ENCODE results near the gene HNRNPAB.

Gene HNRNPAB

GRCh38 chr5:178163772-178164735 lies 40.3 kb upstream of the HNRNPAB start:
- peak overlapping the region; percentile 97 for H2AFZ ChIP-seq (ENCODE audit: low read depth, low read length)
- H3K4me1 ChIP-seq (ENCODE audit: low read length) = peaks cover 19% of the 10 kb centered on the region
- H4K20me1 ChIP-seq (ENCODE audit: insufficient read depth, low read length) = no peaks in the 10 kb centered on the region
- peaks cover 7% of the 10 kb centered on the region; the same call in 1 of the 2 replicates for H3K27me3 ChIP-seq (ENCODE audit: low read depth, low read length)
- H3K27ac ChIP-seq (ENCODE audit: low read length) = no peak overlapping the region
- peak overlapping the region; percentile 92 for H3K4me2 ChIP-seq (ENCODE audit: low read length)
- H3K36me3 ChIP-seq (replicated peaks; ENCODE audit: low read depth, low read length) = no peaks in the 10 kb centered on the region
- TF ChIP-seq EZH2phosphoT487 (IDR thresholded peaks at IDR 0.05; ENCODE audit: low read depth) = no peak
- TF ChIP-seq CTCF (IDR thresholded peaks at IDR 0.05; ENCODE audit: low read depth, low read length) = peak; percentile 90
- H3K79me2 ChIP-seq (ENCODE audit: low read length) = no peaks in the 10 kb centered on the region
- H3K9me3 ChIP-seq (ENCODE audit: insufficient read depth, low read length) = no peaks in the 10 kb centered on the region
- peak overlapping the region; percentile 59 for H3K9ac ChIP-seq (ENCODE audit: low read length)
- H3K4me3 ChIP-seq (ENCODE audit: low read length) = peak overlapping the region; percentile 78

GRCh38 chr5:178165581-178165980 lies 38.8 kb upstream of the HNRNPAB start:
- H3K27me3 ChIP-seq (ENCODE audit: low read depth, low read length) = peaks cover 7% of the 10 kb centered on the region; the same call in 1 of the 2 replicates
- H3K4me1 ChIP-seq (ENCODE audit: low read length) = peaks cover 13% of the 10 kb centered on the region
- H3K79me2 ChIP-seq (ENCODE audit: low read length) = no peaks in the 10 kb centered on the region
- H3K27ac ChIP-seq (ENCODE audit: low read length) = no peak overlapping the region
- H3K9me3 ChIP-seq (ENCODE audit: insufficient read depth, low read length) = no peaks in the 10 kb centered on the region
- no peak overlapping the region for H3K9ac ChIP-seq (ENCODE audit: low read length)
- H2AFZ ChIP-seq (ENCODE audit: low read depth, low read length) = no peak overlapping the region
- H3K36me3 ChIP-seq (replicated peaks; ENCODE audit: low read depth, low read length) = no peaks in the 10 kb centered on the region
- H4K20me1 ChIP-seq (ENCODE audit: insufficient read depth, low read length) = no peaks in the 10 kb centered on the region
- no peak overlapping the region for H3K4me2 ChIP-seq (ENCODE audit: low read length)
- no peak overlapping the region for H3K4me3 ChIP-seq (ENCODE audit: low read length)
- TF ChIP-seq EZH2phosphoT487 (IDR thresholded peaks at IDR 0.05; ENCODE audit: low read depth) (no peak), CTCF (IDR thresholded peaks at IDR 0.05; ENCODE audit: low read depth, low read length) (no peak)

- H3K9me3 ChIP-seq (ENCODE audit: insufficient read depth, low read length) = no peaks in the 10 kb centered on the region
- TF ChIP-seq EZH2phosphoT487 (IDR thresholded peaks at IDR 0.05; ENCODE audit: low read depth) = no peak
- no peak for TF ChIP-seq CTCF (IDR thresholded peaks at IDR 0.05; ENCODE audit: low read depth, low read length)
- no peaks in the 10 kb centered on the region for H3K79me2 ChIP-seq (ENCODE audit: low read length)
- H3K27ac ChIP-seq (ENCODE audit: low read length) = no peak overlapping the region
- no peak overlapping the region for H2AFZ ChIP-seq (ENCODE audit: low read depth, low read length)
- H4K20me1 ChIP-seq (ENCODE audit: insufficient read depth, low read length) = no peaks in the 10 kb centered on the region
- H3K4me3 ChIP-seq (ENCODE audit: low read length) = no peak overlapping the region
- no peak overlapping the region for H3K9ac ChIP-seq (ENCODE audit: low read length)
- H3K4me1 ChIP-seq (ENCODE audit: low read length) = peaks cover 3% of the 10 kb centered on the region; the same call in 1 of the 2 replicates
- H3K36me3 ChIP-seq (replicated peaks; ENCODE audit: low read depth, low read length) = no peaks in the 10 kb centered on the region
- no peak overlapping the region for H3K4me2 ChIP-seq (ENCODE audit: low read length)
- no peaks in the 10 kb centered on the region for H3K27me3 ChIP-seq (ENCODE audit: low read depth, low read length)
Observed at GRCh38 chr5:178170455-178170854, 33.9 kb upstream of the HNRNPAB start.

GRCh38 chr5:178174456-178174855 lies 29.9 kb upstream of the HNRNPAB start:
- H3K9me3 ChIP-seq (ENCODE audit: insufficient read depth, low read length) = no peaks in the 10 kb centered on the region
- no peak overlapping the region for H3K4me2 ChIP-seq (ENCODE audit: low read length)
- H4K20me1 ChIP-seq (ENCODE audit: insufficient read depth, low read length) = no peaks in the 10 kb centered on the region
- no peaks in the 10 kb centered on the region for H3K4me1 ChIP-seq (ENCODE audit: low read length)
- no peaks in the 10 kb centered on the region for H3K79me2 ChIP-seq (ENCODE audit: low read length)
- no peaks in the 10 kb centered on the region for H3K27me3 ChIP-seq (ENCODE audit: low read depth, low read length)
- H3K9ac ChIP-seq (ENCODE audit: low read length) = no peak overlapping the region
- H3K36me3 ChIP-seq (replicated peaks; ENCODE audit: low read depth, low read length) = no peaks in the 10 kb centered on the region
- no peak overlapping the region for H2AFZ ChIP-seq (ENCODE audit: low read depth, low read length)
- H3K4me3 ChIP-seq (ENCODE audit: low read length) = no peak overlapping the region
- TF ChIP-seq EZH2phosphoT487 (IDR thresholded peaks at IDR 0.05; ENCODE audit: low read depth) = no peak
- no peak for TF ChIP-seq CTCF (IDR thresholded peaks at IDR 0.05; ENCODE audit: low read depth, low read length)
- no peak overlapping the region for H3K27ac ChIP-seq (ENCODE audit: low read length)

Data from OCI-LY3 (cell line).